IMR-90 (cell line): ENCODE results near the gene MYH11. TPM values are rescaled to one million over a fixed set of nuclear protein-coding genes. Genes with fewer than 3 reads are reported as not detected.

Experiments used
- ATAC-seq: fragments of 200-7000 bp; cut with Tn5 transposase; 2 replicates; pipeline ENCODE4 v1.9.1; 2020; ENCODE audit warnings: low read depth, mild to moderate bottlenecking, moderate library complexity
- BruUV-seq: library from RNA; stranded (reverse); fragments of 400-500 nt; replicated peaks from 2 replicates; lab custom pipeline; 2021; lab: Mats Ljungman, UMichigan
- CTCF ChIA-PET: fragments of 300-600 bp; formaldehyde crosslinking; extraction: SDS; loops from one replicate; lab custom pipeline; 2021; ENCODE audit warnings: antibody characterized with exemption; lab: Yijun Ruan, JAX
- POLR2A ChIA-PET: fragments of 300-600 bp; sonication (Branson Sonifier 250); formaldehyde crosslinking; loops from one replicate; lab custom pipeline; 2022; ENCODE audit warnings: antibody characterized with exemption; ENCODE audit not compliant: unreplicated experiment; lab: Charles Lee
- DNase-seq: peaks from one replicate; pipeline ENCODE4 v3.0.0; 2013
- H2AFZ ChIP-seq: replicated peaks from 2 replicates; pipeline ENCODE3; 2013; ENCODE audit warnings: low read length, mild to moderate bottlenecking; ENCODE audit not compliant: poor library complexity
- H2AK5ac ChIP-seq: 2 replicates; pipeline ENCODE4 v1.6.1; 2013; ENCODE audit warnings: low read depth, low read length, inconsistent platforms
- H2AK9ac ChIP-seq: replicated peaks from 2 replicates; pipeline ENCODE3; 2013; ENCODE audit warnings: mild to moderate bottlenecking, low read depth, low read length, moderate library complexity; ENCODE audit not compliant: poor library complexity
- H2BK120ac ChIP-seq: 2 replicates; pipeline ENCODE4 v1.6.1; 2013; ENCODE audit warnings: low read depth, low read length, inconsistent platforms
- H2BK15ac ChIP-seq: 3 replicates; pipeline ENCODE4 v1.6.1; 2013; ENCODE audit warnings: low read depth, low read length, inconsistent platforms
- H2BK20ac ChIP-seq: 2 replicates; pipeline ENCODE4 v1.6.1; 2013; ENCODE audit warnings: low read depth, mild to moderate bottlenecking, inconsistent platforms, low read length, moderate library complexity
- H2BK5ac ChIP-seq: 2 replicates; pipeline ENCODE4 v1.6.1; 2013; ENCODE audit warnings: mild to moderate bottlenecking, low read depth, low read length, inconsistent platforms; ENCODE audit not compliant: poor library complexity, severe bottlenecking
- H3K14ac ChIP-seq: replicated peaks from 2 replicates; pipeline ENCODE4 v1.6.1; 2013; ENCODE audit warnings: low read depth, low read length, inconsistent platforms
- H3K18ac ChIP-seq: 2 replicates; pipeline ENCODE4 v1.6.1; 2013; ENCODE audit warnings: low read depth, low read length, control low read depth
- H3K23ac ChIP-seq: 2 replicates; pipeline ENCODE4 v1.6.1; 2013; ENCODE audit warnings: low read depth, low read length, inconsistent platforms
- H3K27ac ChIP-seq: 2 replicates; pipeline ENCODE4 v1.5.1; 2013; ENCODE audit warnings: mild to moderate bottlenecking, control low read depth, low read length; ENCODE audit not compliant: insufficient read depth
- H3K27me3 ChIP-seq: 2 replicates; pipeline ENCODE4 v1.6.1; 2013; ENCODE audit warnings: low read length; ENCODE audit not compliant: control insufficient read depth, insufficient read depth
- H3K36me3 ChIP-seq: 2 replicates; pipeline ENCODE4 v1.6.1; 2013; ENCODE audit warnings: low read length, mixed read lengths; ENCODE audit not compliant: control insufficient read depth, insufficient read depth
- H3K4ac ChIP-seq: 2 replicates; pipeline ENCODE4 v1.6.1; 2013; ENCODE audit warnings: low read depth, low read length, inconsistent platforms
- H3K4me1 ChIP-seq: 2 replicates; pipeline ENCODE4 v1.6.1; 2013; ENCODE audit warnings: low read length, mixed read lengths; ENCODE audit not compliant: control insufficient read depth, insufficient read depth
- H3K4me2 ChIP-seq: 2 replicates; pipeline ENCODE4 v1.6.1; 2013; ENCODE audit warnings: low read depth, mild to moderate bottlenecking, control low read depth, low read length, moderate library complexity
- H3K4me3 ChIP-seq: 2 replicates; pipeline ENCODE4 v1.5.1; 2013; ENCODE audit warnings: low read depth, mild to moderate bottlenecking, control low read depth, low read length, moderate library complexity; ENCODE audit not compliant: insufficient read depth
- H3K56ac ChIP-seq: 2 replicates; pipeline ENCODE4 v1.6.1; 2013; ENCODE audit warnings: low read length, inconsistent platforms; ENCODE audit not compliant: insufficient read depth; ENCODE audit errors: extremely low read depth
- H3K79me1 ChIP-seq, 2 experiments: 2 replicates each; pipeline ENCODE4 v1.6.1; 2013; ENCODE audit warnings: low read length in 2 of 2, inconsistent platforms in 1 of 2, low read depth in 1 of 2
- H3K9ac ChIP-seq: 2 replicates; pipeline ENCODE4 v1.6.1; 2013; ENCODE audit warnings: low read depth, low read length, control low read depth
- H3K9me1 ChIP-seq: 2 replicates; pipeline ENCODE4 v1.6.1; 2013; ENCODE audit warnings: low read length, inconsistent platforms; ENCODE audit not compliant: insufficient read depth
- H3K9me3 ChIP-seq: 2 replicates; pipeline ENCODE4 v1.6.1; 2013; ENCODE audit warnings: low read length; ENCODE audit not compliant: control insufficient read depth, insufficient read depth
- H4K20me1 ChIP-seq: 2 replicates; pipeline ENCODE4 v1.6.1; 2013; ENCODE audit warnings: low read length, inconsistent platforms; ENCODE audit not compliant: insufficient read depth
- H4K5ac ChIP-seq: 2 replicates; pipeline ENCODE4 v1.6.1; 2013; ENCODE audit warnings: mild to moderate bottlenecking, low read depth, low read length, control low read depth
- H4K8ac ChIP-seq, 2 experiments: 2 replicates each; pipeline ENCODE4 v1.6.1; 2013; ENCODE audit warnings: low read depth in 2 of 2, low read length in 2 of 2, control low read depth in 1 of 2, inconsistent platforms in 1 of 2
- H4K91ac ChIP-seq: 2 replicates; pipeline ENCODE4 v1.6.1; 2013; ENCODE audit warnings: low read depth, low read length, inconsistent platforms; ENCODE audit not compliant: insufficient read depth
- BHLHE40 ChIP-seq: fragments of 150-350 bp; IDR thresholded peaks from 2 replicates; pipeline ENCODE4 v1.6.1; 2016; ENCODE audit warnings: mild to moderate bottlenecking, low read depth, low read length
- CEBPB ChIP-seq: IDR thresholded peaks from 2 replicates; pipeline ENCODE4 v1.6.1; 2012; ENCODE audit warnings: low read depth, low read length, improper control_type of control experiment
- ELK1 ChIP-seq: fragments of 150-350 bp; IDR thresholded peaks from 2 replicates; pipeline ENCODE4 v1.6.1; 2016; ENCODE audit warnings: low read depth, mild to moderate bottlenecking, low read length, moderate library complexity, borderline replicate concordance
- FOS ChIP-seq: fragments of 150-350 bp; IDR thresholded peaks from 2 replicates; pipeline ENCODE4 v1.6.1; 2016; ENCODE audit warnings: low read depth, low read length
- MAFK ChIP-seq: IDR thresholded peaks from 2 replicates; pipeline ENCODE4 v1.6.1; 2012; ENCODE audit warnings: low read depth, low read length, improper control_type of control experiment
- MAZ ChIP-seq: IDR thresholded peaks from 2 replicates; pipeline ENCODE4 v1.6.1; 2012; ENCODE audit warnings: low read depth, mild to moderate bottlenecking, low read length, improper control_type of control experiment, moderate library complexity, borderline replicate concordance
- MXI1 ChIP-seq: IDR thresholded peaks from 2 replicates; pipeline ENCODE4 v1.6.1; 2012; ENCODE audit warnings: low read depth, mild to moderate bottlenecking, low read length, moderate library complexity, borderline replicate concordance
- NFE2L2 ChIP-seq: fragments of 150-350 bp; IDR thresholded peaks from 2 replicates; pipeline ENCODE4 v1.6.1; 2016; ENCODE audit warnings: low read depth, mild to moderate bottlenecking, low read length
- RAD21 ChIP-seq: IDR thresholded peaks from 2 replicates; pipeline ENCODE4 v1.6.1; 2012; ENCODE audit warnings: low read length, improper control_type of control experiment
- RCOR1 ChIP-seq: IDR thresholded peaks from 2 replicates; pipeline ENCODE4 v1.6.1; 2012; ENCODE audit warnings: mild to moderate bottlenecking, low read length, improper control_type of control experiment; ENCODE audit not compliant: insufficient replicate concordance
- RFX5 ChIP-seq: IDR thresholded peaks from 2 replicates; pipeline ENCODE4 v1.8.0; 2012; ENCODE audit warnings: low read depth, mild to moderate bottlenecking, low read length, moderate library complexity
- SMC3 ChIP-seq: fragments of 150-350 bp; IDR thresholded peaks from 2 replicates; pipeline ENCODE4 v1.6.1; 2016; ENCODE audit warnings: low read depth, mild to moderate bottlenecking, antibody characterized with exemption, low read length, moderate library complexity
- USF2 ChIP-seq: fragments of 150-350 bp; IDR thresholded peaks from 2 replicates; pipeline ENCODE4 v1.6.1; 2017; ENCODE audit warnings: mild to moderate bottlenecking, antibody characterized with exemption, low read length, low read depth
- WGBS, 2 experiments: methylation state at CpG; one replicate each; pipeline versions ENCODE4 v1.1.5 to v1.1.7; 2013; ENCODE audit warnings: missing lambda C conversion rate in 2 of 2; ENCODE audit not compliant: insufficient read length in 1 of 2; ENCODE audit errors: extremely low coverage in 2 of 2; 5-methylcytosine and 5-hydroxymethylcytosine counted together
- dilution Hi-C: fragments of 300-500 bp; cut with HindIII; formaldehyde crosslinking; loops from one replicate; pipeline ENCODE4 v1.14.3; 2018; ENCODE audit warnings: low sequenced_read_pairs; ENCODE audit not compliant: unreplicated experiment
- in situ Hi-C: fragments of 300-500 bp; cut with MboI; formaldehyde crosslinking; loops from 3 replicates; pipeline ENCODE4 v1.14.3; 2019; ENCODE audit warnings: low sequenced_read_pairs, inconsistent platforms, mixed read lengths
- intact Hi-C: fragments of 100-400 bp; cut with micrococcal nuclease; formaldehyde crosslinking; loops from 2 replicates; pipeline ENCODE4 v1.10.0; 2022
- polyA plus RNA-seq, 3 experiments: library from polyadenylated mRNA; depleted of rRNA; stranded (reverse); fragments of >200 nt; gene quantifications; 2 replicates each; pipeline ENCODE4 v1.2.3, GENCODE V29; 2012; ENCODE audit warnings: low replicate concordance in 1 of 3
- total RNA-seq: library from RNA; depleted of rRNA; stranded (reverse); fragments of >200 nt; gene quantifications from 2 replicates; pipeline ENCODE4 v1.2.3, GENCODE V29; 2012
- TF ChIP-seq, protein P1 (sequence below): conservative IDR thresholded peaks from 2 replicates; pipeline ENCODE4 v1.5.1; 2012; ENCODE audit warnings: mild to moderate bottlenecking, low read depth, low read length, improper control_type of control experiment

MYH11 gene
- total and polyA plus RNA-seq, 2 of the 4 experiments (the other 2 are of a cell fraction) = under 0.01 to 0.12 TPM

GRCh38 chr16:15847611-15848175 is 9.1 kb downstream of the MYH11 start:
- H3K9me1 ChIP-seq = no peaks in the 10 kb centered on the region
- no peak overlapping the region for H3K14ac ChIP-seq
- H4K20me1 ChIP-seq = no peaks in the 10 kb centered on the region
- 40% methylated on average over 1 of the region's 9 CpGs; no CpG with 5 or more reads in 1 of the 2 experiments for WGBS, 2 experiments
- no peak overlapping the region for H2AFZ ChIP-seq
- TF ChIP-seq NFE2L2 (no peak), RFX5 (no peak), MXI1 (no peak), RCOR1 (no peak), MAZ (no peak), SMC3 (no peak), ELK1 (no peak), MAFK (no peak), RAD21 (no peak), USF2 (no peak), BHLHE40 (no peak), CEBPB (no peak), FOS (no peak)
- TF ChIP-seq, protein P1, sequence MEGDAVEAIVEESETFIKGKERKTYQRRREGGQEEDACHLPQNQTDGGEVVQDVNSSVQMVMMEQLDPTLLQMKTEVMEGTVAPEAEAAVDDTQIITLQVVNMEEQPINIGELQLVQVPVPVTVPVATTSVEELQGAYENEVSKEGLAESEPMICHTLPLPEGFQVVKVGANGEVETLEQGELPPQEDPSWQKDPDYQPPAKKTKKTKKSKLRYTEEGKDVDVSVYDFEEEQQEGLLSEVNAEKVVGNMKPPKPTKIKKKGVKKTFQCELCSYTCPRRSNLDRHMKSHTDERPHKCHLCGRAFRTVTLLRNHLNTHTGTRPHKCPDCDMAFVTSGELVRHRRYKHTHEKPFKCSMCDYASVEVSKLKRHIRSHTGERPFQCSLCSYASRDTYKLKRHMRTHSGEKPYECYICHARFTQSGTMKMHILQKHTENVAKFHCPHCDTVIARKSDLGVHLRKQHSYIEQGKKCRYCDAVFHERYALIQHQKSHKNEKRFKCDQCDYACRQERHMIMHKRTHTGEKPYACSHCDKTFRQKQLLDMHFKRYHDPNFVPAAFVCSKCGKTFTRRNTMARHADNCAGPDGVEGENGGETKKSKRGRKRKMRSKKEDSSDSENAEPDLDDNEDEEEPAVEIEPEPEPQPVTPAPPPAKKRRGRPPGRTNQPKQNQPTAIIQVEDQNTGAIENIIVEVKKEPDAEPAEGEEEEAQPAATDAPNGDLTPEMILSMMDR = no peak
- no peaks in the 10 kb centered on the region for H3K9me3 ChIP-seq
- H3K18ac ChIP-seq = no peak overlapping the region
- no peak overlapping the region for H2BK5ac ChIP-seq
- no peak overlapping the region for H3K4me3 ChIP-seq
- no peak overlapping the region for H2AK5ac ChIP-seq
- H3K4ac ChIP-seq = no peak overlapping the region
- no peak overlapping the region for H3K9ac ChIP-seq
- H3K27me3 ChIP-seq = peaks cover 2% of the 10 kb centered on the region
- H3K4me2 ChIP-seq = no peak overlapping the region
- in situ Hi-C loops = no loop called here
- H3K79me1 ChIP-seq = no peaks in the 10 kb centered on the region
- no TSS peak for BruUV-seq
- intact Hi-C loops = no loop called here
- no peak overlapping the region for H2BK20ac ChIP-seq
- no peak overlapping the region for H3K27ac ChIP-seq
- ATAC-seq = no peak
- H2BK15ac ChIP-seq = no peak overlapping the region
- H4K91ac ChIP-seq = no peak overlapping the region
- dilution Hi-C loops = no loop called here
- 0 out of 2 replicates have a peak, but pooled peaks cover 2% of the 10 kb centered on the region for H3K4me1 ChIP-seq
- H3K23ac ChIP-seq = no peak overlapping the region; the same call in 1 of the 2 replicates
- DNase-seq = no peak
- ChIA-PET CTCF (no interaction called here), POLR2A (no interaction called here)
- H2BK120ac ChIP-seq = no peak overlapping the region
- H4K8ac ChIP-seq = no peak overlapping the region
- peak overlapping the region; percentile 1 for H2AK9ac ChIP-seq
- H3K56ac ChIP-seq = no peak overlapping the region
- H4K5ac ChIP-seq = no peak overlapping the region
- H3K36me3 ChIP-seq = no peaks in the 10 kb centered on the region
